HG03457 (cell line): ENCODE measurements around the gene CLK4.

Source experiments
- ATAC-seq: cut with Tn5 transposase; IDR thresholded peaks from one replicate; pipeline ENCODE4 v1.9.1; 2021; ENCODE audit warnings: moderate number of reproducible peaks; ENCODE audit not compliant: unreplicated experiment

The CLK4 gene

DNA sequence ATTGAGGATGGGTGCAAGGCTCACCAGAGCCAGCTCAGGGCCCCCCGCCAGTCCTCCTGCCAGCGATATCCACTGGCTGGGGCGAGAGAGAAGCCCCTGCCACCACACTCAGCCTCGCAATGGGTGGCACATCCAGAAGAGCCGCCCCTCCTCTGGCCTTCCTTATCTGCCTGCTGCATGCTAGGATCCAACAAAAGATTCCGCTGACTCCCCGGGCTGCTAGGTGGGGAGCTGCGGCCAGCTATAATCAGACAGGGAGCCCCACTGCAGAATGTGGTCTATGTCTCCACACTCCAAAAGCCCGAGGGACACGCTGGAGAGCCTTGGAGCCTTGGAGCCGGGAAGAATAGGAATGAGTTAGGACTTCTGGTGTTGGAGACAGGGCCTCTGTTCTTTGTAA is 69.4 kb downstream of the CLK4 start:
- ATAC-seq: no peak

DNA sequence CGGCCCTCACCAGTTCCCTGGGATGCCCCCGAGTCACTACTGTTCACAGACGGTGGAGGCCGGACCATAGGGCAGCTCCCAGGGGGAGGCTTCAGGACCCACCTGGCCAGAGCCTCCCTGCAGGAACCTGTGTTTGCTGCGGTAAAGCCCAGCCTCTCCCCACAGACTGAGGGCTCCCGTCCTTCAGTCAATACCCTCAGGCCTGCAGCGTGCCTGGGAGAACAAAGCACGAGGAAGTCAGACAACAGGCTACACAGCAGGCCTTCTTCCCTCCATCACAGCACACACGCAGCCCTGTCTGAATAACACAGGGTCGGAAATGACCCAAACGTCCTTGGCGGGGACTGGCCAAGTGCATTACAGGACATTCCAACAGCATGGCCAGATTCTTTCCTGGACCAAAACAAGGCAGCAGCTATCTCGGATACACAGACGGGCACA is 71.1 kb downstream of the CLK4 start:
- ATAC-seq: no peak

DNA sequence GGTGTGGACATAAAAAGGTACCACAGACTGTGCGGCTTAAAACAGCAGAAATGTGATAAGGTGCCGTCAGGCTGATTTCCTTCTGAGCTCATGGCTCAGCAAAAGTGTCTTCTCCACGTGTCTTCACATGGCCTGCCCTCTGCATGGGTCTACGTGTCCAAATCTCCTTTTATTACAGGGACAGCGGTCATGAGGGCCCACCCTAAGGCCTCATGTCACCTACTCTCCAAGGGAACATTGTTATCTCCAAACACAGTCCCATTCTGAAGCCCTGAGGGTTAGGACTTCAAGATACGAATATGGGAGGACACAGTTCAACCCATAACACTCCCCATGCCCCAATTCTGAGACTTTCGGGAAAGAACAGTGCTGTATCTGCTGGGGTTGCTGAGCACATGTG is 71.8 kb downstream of the CLK4 start:
- no peak for ATAC-seq

GRCh38 chr5:178554311-178554710 is 72.5 kb downstream of the CLK4 start:
- no peak for ATAC-seq

GRCh38 chr5:178553517-178553916 is 73.3 kb downstream of the CLK4 start:
- ATAC-seq: no peak
